Measurements from ENCODE around the gene AUP1. TPM values are rescaled to one million over a fixed set of nuclear protein-coding genes. Genes with fewer than 3 reads are reported as not detected.

AUP1 gene
- total RNA-seq, 1 donor from 2014 or later: 120 TPM

DNA sequence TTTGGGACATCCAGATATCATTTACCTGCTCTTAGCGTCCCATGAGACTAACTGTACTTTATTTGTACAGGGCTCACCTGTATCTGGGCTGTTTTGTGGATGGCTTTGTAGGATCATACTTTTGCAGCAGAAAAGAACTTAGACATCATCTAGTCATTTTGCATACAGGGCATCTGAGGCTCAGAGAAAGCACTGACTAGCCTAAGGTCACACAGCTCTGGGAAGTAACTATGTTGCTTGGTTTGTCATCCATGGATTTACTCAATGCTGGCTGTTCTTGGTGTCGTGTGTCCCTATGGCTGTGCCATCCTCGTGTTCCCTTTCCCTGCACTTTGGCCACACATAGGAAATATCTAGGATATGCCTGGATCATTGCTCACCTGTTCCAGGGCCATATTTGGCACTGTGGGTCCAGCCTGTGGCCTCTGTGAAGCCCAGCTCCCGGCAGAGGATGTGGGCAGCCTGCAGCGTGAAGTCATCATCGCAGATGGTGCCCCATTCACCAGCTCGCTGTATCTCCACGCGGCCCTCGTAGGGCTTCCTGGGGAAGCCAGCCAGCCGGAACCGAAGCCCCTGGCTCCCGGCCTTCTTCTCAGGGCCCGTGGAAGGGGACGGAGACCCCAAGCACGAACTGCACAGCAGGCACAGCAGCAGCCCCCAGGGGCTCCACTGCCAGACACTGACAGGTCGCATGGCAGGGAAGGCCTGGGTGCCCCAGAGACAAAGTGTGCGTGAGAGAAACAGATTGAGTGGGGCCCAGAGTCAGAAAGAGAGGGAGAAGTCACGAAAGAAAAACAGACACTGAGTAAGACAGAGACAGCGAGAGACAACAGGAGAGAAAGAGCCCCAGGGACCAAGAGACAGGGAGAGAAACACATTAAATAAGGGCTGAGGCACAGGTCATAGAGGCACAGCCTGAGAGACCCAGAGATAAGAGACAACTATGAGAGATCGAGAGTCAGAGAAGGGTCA lies 22.7 kb upstream of the AUP1 start:
- H3K36me3 ChIP-seq: no peaks in the 10 kb centered on the region
- no peak for DNase-seq (ENCODE audit: low spot score in 2 of 2)

GRCh38 chr2:74551530-74551929 lies 22.0 kb upstream of the AUP1 start:
- Histone ChIP-seq H3K4me3 (no peak overlapping the region), H3K36me3 (no peaks in the 10 kb centered on the region), H3K27me3 (no peaks in the 10 kb centered on the region), H3K9me3 (no peaks in the 10 kb centered on the region), H3K4me1 (peaks cover 7 to 20% of the 10 kb centered on the region in 2 donors), H3K27ac (no peak overlapping the region)
- TF ChIP-seq, protein P1, sequence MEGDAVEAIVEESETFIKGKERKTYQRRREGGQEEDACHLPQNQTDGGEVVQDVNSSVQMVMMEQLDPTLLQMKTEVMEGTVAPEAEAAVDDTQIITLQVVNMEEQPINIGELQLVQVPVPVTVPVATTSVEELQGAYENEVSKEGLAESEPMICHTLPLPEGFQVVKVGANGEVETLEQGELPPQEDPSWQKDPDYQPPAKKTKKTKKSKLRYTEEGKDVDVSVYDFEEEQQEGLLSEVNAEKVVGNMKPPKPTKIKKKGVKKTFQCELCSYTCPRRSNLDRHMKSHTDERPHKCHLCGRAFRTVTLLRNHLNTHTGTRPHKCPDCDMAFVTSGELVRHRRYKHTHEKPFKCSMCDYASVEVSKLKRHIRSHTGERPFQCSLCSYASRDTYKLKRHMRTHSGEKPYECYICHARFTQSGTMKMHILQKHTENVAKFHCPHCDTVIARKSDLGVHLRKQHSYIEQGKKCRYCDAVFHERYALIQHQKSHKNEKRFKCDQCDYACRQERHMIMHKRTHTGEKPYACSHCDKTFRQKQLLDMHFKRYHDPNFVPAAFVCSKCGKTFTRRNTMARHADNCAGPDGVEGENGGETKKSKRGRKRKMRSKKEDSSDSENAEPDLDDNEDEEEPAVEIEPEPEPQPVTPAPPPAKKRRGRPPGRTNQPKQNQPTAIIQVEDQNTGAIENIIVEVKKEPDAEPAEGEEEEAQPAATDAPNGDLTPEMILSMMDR (IDR thresholded peaks at IDR 0.05): no peak
- intact Hi-C loops (cut with DNase I): no loop called here
- no peak for DNase-seq (ENCODE audit: low spot score in 2 of 2)

More for the DNA sequence above, 22.7 kb upstream of the AUP1 start:
- Histone ChIP-seq H3K27me3 (no peaks in the 10 kb centered on the region), H3K9me3 (no peaks in the 10 kb centered on the region), H3K4me3 (peak overlapping the region in 1 of 2 donors; percentile 75), H3K27ac (peak overlapping the region in 1 of 2 donors; percentile 90), H3K4me1 (peaks cover 7 to 20% of the 10 kb centered on the region in 2 donors)
- intact Hi-C loops (cut with DNase I): no loop called here
- TF ChIP-seq, protein P1 (IDR thresholded peaks at IDR 0.05): no peak

- Histone ChIP-seq H3K36me3 (no peaks in the 10 kb centered on the region), H3K4me1 (peaks cover 7 to 19% of the 10 kb centered on the region in 2 donors), H3K27ac (no peak overlapping the region), H3K9me3 (no peaks in the 10 kb centered on the region), H3K4me3 (no peak overlapping the region), H3K27me3 (no peaks in the 10 kb centered on the region)
- DNase-seq (ENCODE audit: low spot score in 2 of 2): no peak
- intact Hi-C loops (cut with DNase I): no loop called here
- TF ChIP-seq, protein P1 (IDR thresholded peaks at IDR 0.05): no peak
Observed at GRCh38 chr2:74550231-74550630, 20.7 kb upstream of the AUP1 start.

GRCh38 chr2:74548900-74549826 lies 19.7 kb upstream of the AUP1 start:
- intact Hi-C loops (cut with DNase I): loop anchor here (2.0 kb wide), 1 partner anchor 20 kb away; no protein-coding TSS in a partner anchor
- no peaks in the 10 kb centered on the region for H3K27me3 ChIP-seq
- peak in 1 of 2 donors; percentile 78 for DNase-seq (ENCODE audit: low spot score in 2 of 2)
- H3K4me1 ChIP-seq: peaks cover 7 to 16% of the 10 kb centered on the region in 2 donors
- peak overlapping the region; percentile 59 to 71 for H3K27ac ChIP-seq
- TF ChIP-seq, protein P1 (IDR thresholded peaks at IDR 0.05): no peak
- no peaks in the 10 kb centered on the region for H3K36me3 ChIP-seq
- H3K4me3 ChIP-seq: peak overlapping the region; percentile 53 to 70
- H3K9me3 ChIP-seq: no peaks in the 10 kb centered on the region

DNA sequence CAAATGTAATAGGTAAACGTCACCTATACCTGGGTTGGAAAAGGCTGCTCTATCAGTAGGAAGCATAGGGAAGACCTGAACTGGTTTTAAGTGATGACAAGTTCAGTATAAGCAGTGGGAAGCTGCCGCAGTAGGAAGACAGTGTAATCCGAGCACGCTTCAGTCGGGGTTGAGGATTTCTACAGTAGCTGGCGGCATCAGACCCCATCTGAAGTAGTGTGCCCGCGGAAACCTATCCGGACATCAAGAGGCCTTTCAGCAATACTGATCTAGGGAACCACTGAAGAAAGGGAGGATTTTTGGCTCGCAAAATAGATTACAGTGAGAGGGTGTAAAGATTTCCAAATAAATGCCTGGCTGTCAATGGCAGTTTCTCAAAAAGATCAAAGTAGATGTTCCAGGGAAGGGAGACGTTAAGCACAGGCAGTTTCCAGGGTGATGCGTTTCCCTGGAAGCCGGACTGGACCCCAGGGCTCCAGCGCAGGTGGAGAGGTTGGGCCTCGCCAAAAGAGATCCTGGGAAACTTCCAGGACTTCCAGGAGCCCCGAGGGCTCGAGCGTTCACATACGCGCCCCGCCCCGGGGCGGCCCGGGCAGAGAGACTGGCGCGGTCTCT lies 18.9 kb upstream of the AUP1 start:
- intact Hi-C loops (cut with DNase I): loop anchor here (2.0 kb wide), 1 partner anchor 20 kb away; no protein-coding TSS in a partner anchor
- peak overlapping the region; percentile 53 to 70 for H3K4me3 ChIP-seq
- H3K9me3 ChIP-seq: no peaks in the 10 kb centered on the region
- H3K4me1 ChIP-seq: peaks cover 7 to 14% of the 10 kb centered on the region in 2 donors
- no peaks in the 10 kb centered on the region for H3K36me3 ChIP-seq
- peak overlapping the region; percentile 59 to 71 for H3K27ac ChIP-seq
- no peaks in the 10 kb centered on the region for H3K27me3 ChIP-seq
- TF ChIP-seq, protein P1 (IDR thresholded peaks at IDR 0.05): no peak
- DNase-seq (ENCODE audit: low spot score in 2 of 2): peak in 1 of 2 donors; percentile 62
